NB4 (cell line): ENCODE measurements around the gene TMEM232.

Experiments
- DNase-seq: peaks from one replicate; pipeline ENCODE4 v3.0.0; 2010; ENCODE audit warnings: low read depth
- H3K4me3 ChIP-seq: one replicate; pipeline ENCODE4 v1.5.1; 2011; ENCODE audit warnings: mild to moderate bottlenecking, low read depth, low read length, moderate library complexity
- CTCF ChIP-seq: IDR thresholded peaks from one replicate; pipeline ENCODE4 v1.5.1; 2012; ENCODE audit warnings: low read depth, low read length
- MYC ChIP-seq: IDR thresholded peaks from 2 replicates; pipeline ENCODE4 v1.6.1; 2011; ENCODE audit warnings: low read depth, low read length
- POLR2A ChIP-seq: IDR thresholded peaks from 2 replicates; pipeline ENCODE4 v1.6.1; 2011; ENCODE audit warnings: mild to moderate bottlenecking; ENCODE audit not compliant: insufficient read length; ENCODE audit errors: extremely low read depth
- TF ChIP-seq, protein P1 (sequence below): IDR thresholded peaks from 2 replicates; pipeline ENCODE4 v1.6.1; 2011; ENCODE audit warnings: low read depth, low read length

TMEM232 gene

GRCh38 chr5:110726249-110727024, at the start of gene TMEM232:
TSS of gene TMEM232 (minus strand) at chr5:110726671. CDS start at chr5:110667352, 59,319 bp downstream.
- no peak for DNase-seq
- H3K4me3 ChIP-seq: no peak within 1 kb of the TSS

DNA sequence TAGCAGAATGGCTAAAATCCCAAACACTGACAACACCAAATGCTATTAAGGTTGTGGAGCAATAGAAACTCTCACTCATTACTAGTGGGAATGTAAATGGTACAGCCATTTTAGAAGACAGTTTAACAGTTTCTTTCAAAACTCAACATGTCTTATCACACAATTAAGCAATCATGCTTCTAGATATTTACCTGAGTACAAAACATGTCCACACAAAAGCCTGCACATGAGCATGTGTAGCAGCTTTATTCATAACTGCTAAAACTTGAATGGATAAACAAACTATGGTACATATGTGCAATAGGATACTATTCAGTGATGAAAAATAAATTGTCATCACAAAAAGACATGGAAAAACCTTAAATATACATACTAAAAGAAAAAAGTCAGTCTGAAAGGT, 43.8 kb upstream of the TMEM232 start:
- H3K4me3 ChIP-seq: no peak overlapping the region
- DNase-seq: no peak
- TF ChIP-seq CTCF (no peak), MYC (no peak), POLR2A (no peak)
- TF ChIP-seq, protein P1, sequence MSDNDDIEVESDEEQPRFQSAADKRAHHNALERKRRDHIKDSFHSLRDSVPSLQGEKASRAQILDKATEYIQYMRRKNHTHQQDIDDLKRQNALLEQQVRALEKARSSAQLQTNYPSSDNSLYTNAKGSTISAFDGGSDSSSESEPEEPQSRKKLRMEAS: no peak

More at GRCh38 chr5:110726249-110727024, at the start of gene TMEM232:
- TF ChIP-seq POLR2A: no peak
- no peak for TF ChIP-seq CTCF
- TF ChIP-seq, protein P1: no peak
- TF ChIP-seq MYC: no peak

DNA sequence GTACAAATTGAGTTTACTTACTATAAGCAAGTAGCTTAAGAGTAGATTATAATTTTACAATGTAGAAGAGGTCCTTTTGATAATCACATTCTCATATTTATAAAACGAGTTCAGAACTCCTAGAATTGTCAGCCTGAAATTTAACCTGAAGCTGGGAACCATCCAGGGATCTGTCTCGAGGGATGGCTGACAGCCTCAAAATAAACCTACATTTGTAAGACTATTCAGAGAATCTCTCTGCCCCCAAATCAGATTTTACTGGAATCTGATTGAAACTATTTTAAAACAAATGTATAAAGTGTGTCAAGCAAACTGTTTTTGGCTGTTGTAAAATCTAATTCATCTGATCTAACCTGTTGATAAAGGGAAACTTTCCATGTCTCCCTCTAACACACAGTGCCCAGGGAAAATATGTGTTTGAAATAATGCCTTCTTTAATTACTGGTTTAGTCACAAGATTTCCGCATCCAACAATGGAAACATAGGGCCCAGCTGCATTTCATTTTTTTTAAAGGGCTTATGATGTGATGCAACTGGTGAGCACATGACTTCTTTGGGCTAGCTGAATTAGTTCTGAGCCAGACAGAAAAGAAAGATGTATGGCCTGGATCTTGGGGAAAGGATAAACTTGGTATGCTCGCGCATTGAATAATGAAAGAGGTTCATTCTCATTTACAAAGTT, 42.7 kb upstream of the TMEM232 start:
- H3K4me3 ChIP-seq: no peak overlapping the region
- no peak for DNase-seq
- TF ChIP-seq MYC (no peak), CTCF (no peak), POLR2A (no peak)
- TF ChIP-seq, protein P1: no peak

DNA sequence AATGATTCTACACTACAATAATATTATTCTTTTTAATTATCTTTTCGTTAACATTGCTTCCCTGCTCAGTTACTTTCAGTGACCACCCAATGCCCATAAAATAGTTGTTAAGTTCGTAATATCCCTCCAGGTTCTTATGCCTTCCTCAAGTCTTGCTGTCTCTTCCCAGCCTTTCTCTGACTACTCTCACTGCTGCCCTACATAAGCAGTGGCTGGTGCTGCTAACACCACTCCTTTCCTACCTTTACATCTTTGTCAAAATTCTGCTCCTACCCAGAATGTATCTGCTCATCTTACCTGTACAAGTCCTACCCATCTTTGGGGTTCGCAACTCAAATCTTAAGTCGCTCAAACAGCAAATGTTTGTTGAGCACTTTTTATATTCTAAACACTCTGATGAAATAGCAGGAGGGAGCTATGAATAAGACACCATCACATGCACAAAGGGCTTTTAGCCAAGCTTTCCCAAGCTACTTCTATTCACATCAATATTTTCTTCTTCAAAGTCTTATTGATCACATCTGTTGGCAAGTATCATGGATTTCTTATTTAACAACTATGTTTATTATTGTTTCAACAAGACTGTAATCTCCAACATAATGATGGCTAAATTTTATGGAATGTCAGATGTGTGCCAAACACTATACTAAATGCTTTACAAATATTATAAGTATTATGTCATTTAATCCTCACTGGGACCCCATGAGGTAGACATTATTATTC, 41.8 kb upstream of the TMEM232 start:
- DNase-seq: no peak
- no peak overlapping the region for H3K4me3 ChIP-seq
- TF ChIP-seq MYC (no peak), CTCF (no peak), POLR2A (no peak)
- TF ChIP-seq, protein P1: no peak

GRCh38 chr5:110760158-110760557, 33.7 kb upstream of the TMEM232 start:
- H3K4me3 ChIP-seq: no peak overlapping the region
- TF ChIP-seq CTCF (no peak), MYC (no peak), POLR2A (no peak)
- TF ChIP-seq, protein P1: no peak
- no peak for DNase-seq
